HCT116 (cell line): ENCODE measurements around the gene ZBTB20. TPM values are rescaled to one million over a fixed set of nuclear protein-coding genes. Genes with fewer than 3 reads are reported as not detected.

ENCODE experiments used
- ATAC-seq: fragments of 200-7000 bp; cut with Tn5 transposase; 2 replicates; pipeline ENCODE4 v1.9.1; 2020; ENCODE audit warnings: mild to moderate bottlenecking, moderate library complexity
- BruUV-seq: library from RNA; stranded (reverse); fragments of 400-500 nt; replicated peaks from 2 replicates; lab custom pipeline; 2021; lab: Mats Ljungman, UMichigan
- CTCF ChIA-PET: fragments of 300-600 bp; sonication (Branson Sonifier 250); formaldehyde crosslinking; loops from one replicate; lab custom pipeline; 2021; ENCODE audit warnings: antibody characterized with exemption; lab: Charles Lee
- POLR2A ChIA-PET: fragments of 300-600, 350-600 bp; sonication (Branson Sonifier 250); formaldehyde crosslinking; loops from one replicate; lab custom pipeline; 2021; ENCODE audit warnings: antibody characterized with exemption; lab: Charles Lee
- RAD21 ChIA-PET, 2 experiments: fragments of 300-600 bp; sonication (Branson Sonifier 250); formaldehyde crosslinking; loops; one replicate each; lab custom pipeline; 2023; ENCODE audit warnings: low total read pairs in 2 of 2; ENCODE audit not compliant: uncharacterized antibody in 2 of 2, unreplicated experiment in 2 of 2, low non-redundant PET in 1 of 2; lab: Charles Lee
- DNase-seq: peaks from one replicate; pipeline ENCODE4 v3.0.0-alpha.2; 2010; ENCODE audit warnings: low read depth, low spot score
- H2AFZ ChIP-seq: fragments of 200-600 bp; shearing (Covaris generic), sonication (generic); 2 replicates; pipeline ENCODE4 v1.6.1; 2017; ENCODE audit warnings: low read depth, mixed run types, mixed read lengths, antibody characterized with exemption, low read length; ENCODE audit not compliant: poor library complexity, severe bottlenecking
- H3K27ac ChIP-seq: 2 replicates; pipeline ENCODE4 v1.5.1; 2012; ENCODE audit warnings: low read depth, low read length
- H3K27me3 ChIP-seq: fragments of 200-600 bp; sonication (generic); 2 replicates; pipeline ENCODE4 v1.6.1; 2016; ENCODE audit warnings: mixed run types, low read length, mixed read lengths; ENCODE audit not compliant: insufficient read depth
- H3K36me3 ChIP-seq, 2 experiments: fragments of 200-500 bp in 1 of 2; fragments of 200-600 bp in 1 of 2; sonication (Bioruptor generic) in 1 of 2; sonication (generic) in 1 of 2; 2 replicates each; pipeline versions ENCODE4 v1.5.1 to v1.6.1; 2014 to 2016; ENCODE audit warnings: low read length in 2 of 2, inconsistent platforms in 1 of 2, mixed read lengths in 1 of 2, mixed run types in 1 of 2; ENCODE audit not compliant: insufficient read depth in 2 of 2, control insufficient read depth in 1 of 2
- H3K4me1 ChIP-seq, 2 experiments: fragments of 200-600 bp in 1 of 2; sonication (generic) in 1 of 2; 2 replicates each; pipeline versions ENCODE4 v1.5.1 to v1.6.1; 2012 to 2017; ENCODE audit warnings: low read length in 2 of 2, inconsistent platforms in 1 of 2, mild to moderate bottlenecking in 1 of 2, mixed read lengths in 1 of 2, mixed run types in 1 of 2, moderate library complexity in 1 of 2; ENCODE audit not compliant: insufficient read depth in 2 of 2, control insufficient read depth in 1 of 2
- H3K4me2 ChIP-seq: fragments of 200-600 bp; sonication (generic); 2 replicates; pipeline ENCODE4 v1.6.1; 2017; ENCODE audit warnings: mixed run types, low read length, mixed read lengths
- H3K4me3 ChIP-seq, 2 experiments: fragments of 200-600 bp in 1 of 2; sonication (generic) in 1 of 2; replicated peaks in 1 of 2; 2 replicates each; pipeline ENCODE4 v1.5.1; 2011 to 2016; ENCODE audit warnings: low read length in 2 of 2, control low read depth in 1 of 2, low read depth in 1 of 2, mild to moderate bottlenecking in 1 of 2, mixed read lengths in 1 of 2, mixed run types in 1 of 2
- H3K79me2 ChIP-seq: fragments of 200-600 bp; sonication (generic); 2 replicates; pipeline ENCODE4 v1.6.1; 2017; ENCODE audit warnings: mild to moderate bottlenecking, mixed run types, low read length, moderate library complexity, mixed read lengths; ENCODE audit not compliant: insufficient read depth
- H3K9ac ChIP-seq: fragments of 200-600 bp; sonication (generic); 2 replicates; pipeline ENCODE4 v1.6.1; 2016; ENCODE audit warnings: low read length, mixed read lengths
- H3K9me2 ChIP-seq: fragments of 200-600 bp; sonication (generic), shearing (Covaris generic); 2 replicates; pipeline ENCODE4 v1.6.1; 2017; ENCODE audit warnings: mixed run types, mild to moderate bottlenecking, moderate library complexity; ENCODE audit not compliant: insufficient read depth
- H3K9me3 ChIP-seq, 2 experiments: fragments of 200-500 bp in 1 of 2; fragments of 200-600 bp in 1 of 2; sonication (Bioruptor generic) in 1 of 2; sonication (generic) in 1 of 2; 2 replicates each; pipeline ENCODE4 v1.6.1; 2014 to 2017; ENCODE audit warnings: low read length in 2 of 2, mixed read lengths in 2 of 2, inconsistent platforms in 1 of 2, low read depth in 1 of 2, mild to moderate bottlenecking in 1 of 2, mixed run types in 1 of 2, moderate library complexity in 1 of 2; ENCODE audit not compliant: control insufficient read depth in 1 of 2, insufficient read depth in 1 of 2
- H4K20me1 ChIP-seq: fragments of 200-600 bp; sonication (generic), shearing (Covaris generic); 2 replicates; pipeline ENCODE4 v1.6.1; 2017; ENCODE audit warnings: mixed run types, mild to moderate bottlenecking, moderate library complexity; ENCODE audit not compliant: insufficient read depth
- CBX3 ChIP-seq: IDR thresholded peaks from 2 replicates; pipeline ENCODE4 v1.6.1; 2012; ENCODE audit warnings: low read depth
- EGR1 ChIP-seq: IDR thresholded peaks from 2 replicates; pipeline ENCODE4 v1.6.1; 2012; ENCODE audit warnings: low read depth
- ELF1 ChIP-seq: IDR thresholded peaks from 2 replicates; pipeline ENCODE4 v1.6.1; 2012; ENCODE audit warnings: low read depth, borderline replicate concordance
- EZH2 ChIP-seq: fragments of 200-600 bp; sonication (generic); IDR thresholded peaks from 2 replicates; pipeline ENCODE4 v1.6.1; 2017; ENCODE audit warnings: antibody characterized with exemption, mixed run types
- EZH2phosphoT487 ChIP-seq: fragments of 200-600 bp; IDR thresholded peaks from 2 replicates; pipeline ENCODE4 v1.6.1; 2018; ENCODE audit warnings: antibody characterized with exemption, borderline replicate concordance
- FOSL1 ChIP-seq: IDR thresholded peaks from 2 replicates; pipeline ENCODE4 v1.6.1; 2012; ENCODE audit warnings: low read depth
- JUND ChIP-seq: IDR thresholded peaks from 2 replicates; pipeline ENCODE4 v1.6.1; 2012
- POLR2A ChIP-seq: IDR thresholded peaks from 2 replicates; pipeline ENCODE4 v1.7.0; 2011; ENCODE audit warnings: borderline replicate concordance; ENCODE audit not compliant: insufficient read depth, insufficient read length; ENCODE audit errors: extremely low read depth
- POLR2AphosphoS5 ChIP-seq: IDR thresholded peaks from 2 replicates; pipeline ENCODE4 v1.6.1; 2011; ENCODE audit warnings: mild to moderate bottlenecking, low read depth, low read length, moderate library complexity
- REST ChIP-seq: IDR thresholded peaks from 2 replicates; pipeline ENCODE4 v1.6.1; 2012; ENCODE audit warnings: low read depth
- SIN3A ChIP-seq: IDR thresholded peaks from 2 replicates; pipeline ENCODE4 v1.6.1; 2012; ENCODE audit warnings: low read depth
- SRF ChIP-seq: IDR thresholded peaks from 2 replicates; pipeline ENCODE4 v1.6.1; 2012; ENCODE audit warnings: low read depth
- YY1 ChIP-seq: IDR thresholded peaks from 2 replicates; pipeline ENCODE4 v1.6.1; 2011; ENCODE audit warnings: low read length, low read depth, moderate library complexity, mild to moderate bottlenecking; ENCODE audit not compliant: insufficient replicate concordance; ENCODE audit errors: extremely low read depth
- ZBTB33 ChIP-seq: IDR thresholded peaks from 2 replicates; pipeline ENCODE4 v1.6.1; 2011; ENCODE audit warnings: mild to moderate bottlenecking, low read length, moderate library complexity; ENCODE audit not compliant: insufficient replicate concordance; ENCODE audit errors: extremely low read depth
- ZFX ChIP-seq: fragments of 450-650 bp; IDR thresholded peaks from 2 replicates; pipeline ENCODE4 v1.6.1; 2017
- ZNF274 ChIP-seq: fragments of 200-500 bp; sonication (Bioruptor generic); IDR thresholded peaks from 2 replicates; pipeline ENCODE4 v1.6.1; 2014; ENCODE audit warnings: mild to moderate bottlenecking, low read depth, low read length, inconsistent platforms
- intact Hi-C: fragments of 100-400 bp; cut with micrococcal nuclease; formaldehyde crosslinking; loops from 2 replicates; pipeline ENCODE4 v1.10.0; 2022
- total RNA-seq: library from RNA; stranded (reverse); gene quantifications from one replicate; pipeline ENCODE4 v1.2.1, GENCODE V29; 2021; ENCODE audit not compliant: unreplicated experiment
- TF ChIP-seq, protein P1 (sequence below), 3 experiments: fragments of 200-600 bp in 1 of 3; sonication (generic) in 1 of 3; IDR thresholded peaks in 2 of 3; conservative IDR thresholded peaks in 1 of 3; 2 replicates each; pipeline ENCODE4 v1.5.1; 2012 to 2017; ENCODE audit warnings: low read depth in 2 of 3, low read length in 2 of 3, antibody characterized with exemption in 1 of 3, borderline replicate concordance in 1 of 3, control low read depth in 1 of 3, mild to moderate bottlenecking in 1 of 3, mixed read lengths in 1 of 3, mixed run types in 1 of 3, moderate library complexity in 1 of 3; ENCODE audit not compliant: insufficient read depth in 1 of 3
- TF ChIP-seq, protein P2 (sequence below): IDR thresholded peaks from 2 replicates; pipeline ENCODE4 v1.6.1; 2012
- TF ChIP-seq, protein P3 (sequence below): IDR thresholded peaks from 2 replicates; pipeline ENCODE4 v1.6.1; 2012

Gene ZBTB20
- total RNA-seq, 1 experiment from 2014 or later: 42.1 TPM

- ATAC-seq (no peak), DNase-seq (no peak)
- H3K9ac ChIP-seq: no peak overlapping the region
- H3K79me2 ChIP-seq: no peaks in the 10 kb centered on the region
- no TSS peak for BruUV-seq
- no peaks in the 10 kb centered on the region for H3K9me3 ChIP-seq
- H3K4me3 ChIP-seq: no peak overlapping the region
- no peaks in the 10 kb centered on the region for H3K4me1 ChIP-seq
- H3K27ac ChIP-seq: no peak overlapping the region
- H4K20me1 ChIP-seq: no peaks in the 10 kb centered on the region
- no peaks in the 10 kb centered on the region for H3K27me3 ChIP-seq
- ChIA-PET CTCF (no interaction called here), RAD21 (no interaction called here), POLR2A (interaction anchor here (1.9 kb wide), 1 partner anchor 8 kb away, joined by 4 read pairs; the partner anchor contains the start of gene ZBTB20)
- H3K4me2 ChIP-seq: no peak overlapping the region
- intact Hi-C loops: no loop called here
- no peak for TF ChIP-seq ZBTB33
- no peak for TF ChIP-seq ZNF274
- no peak for TF ChIP-seq EZH2
- no peak for TF ChIP-seq JUND
- TF ChIP-seq SRF: no peak
- TF ChIP-seq, protein P1, sequence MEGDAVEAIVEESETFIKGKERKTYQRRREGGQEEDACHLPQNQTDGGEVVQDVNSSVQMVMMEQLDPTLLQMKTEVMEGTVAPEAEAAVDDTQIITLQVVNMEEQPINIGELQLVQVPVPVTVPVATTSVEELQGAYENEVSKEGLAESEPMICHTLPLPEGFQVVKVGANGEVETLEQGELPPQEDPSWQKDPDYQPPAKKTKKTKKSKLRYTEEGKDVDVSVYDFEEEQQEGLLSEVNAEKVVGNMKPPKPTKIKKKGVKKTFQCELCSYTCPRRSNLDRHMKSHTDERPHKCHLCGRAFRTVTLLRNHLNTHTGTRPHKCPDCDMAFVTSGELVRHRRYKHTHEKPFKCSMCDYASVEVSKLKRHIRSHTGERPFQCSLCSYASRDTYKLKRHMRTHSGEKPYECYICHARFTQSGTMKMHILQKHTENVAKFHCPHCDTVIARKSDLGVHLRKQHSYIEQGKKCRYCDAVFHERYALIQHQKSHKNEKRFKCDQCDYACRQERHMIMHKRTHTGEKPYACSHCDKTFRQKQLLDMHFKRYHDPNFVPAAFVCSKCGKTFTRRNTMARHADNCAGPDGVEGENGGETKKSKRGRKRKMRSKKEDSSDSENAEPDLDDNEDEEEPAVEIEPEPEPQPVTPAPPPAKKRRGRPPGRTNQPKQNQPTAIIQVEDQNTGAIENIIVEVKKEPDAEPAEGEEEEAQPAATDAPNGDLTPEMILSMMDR (IDR thresholded peaks at IDR 0.05 in 2 of 3, conservative IDR thresholded peaks at IDR 0.05 in 1 of 3; ENCODE audit: borderline replicate concordance in 1 of 3, insufficient read depth in 1 of 3, low read depth in 2 of 3, low read length in 2 of 3): no peak
- TF ChIP-seq ELF1: no peak
- no peak for TF ChIP-seq POLR2AphosphoS5
- TF ChIP-seq ZFX: no peak
- TF ChIP-seq SIN3A: no peak
- no peak for TF ChIP-seq FOSL1
- TF ChIP-seq POLR2A: no peak
- no peak for TF ChIP-seq EZH2phosphoT487
- no peak for TF ChIP-seq EGR1
- TF ChIP-seq, protein P2, sequence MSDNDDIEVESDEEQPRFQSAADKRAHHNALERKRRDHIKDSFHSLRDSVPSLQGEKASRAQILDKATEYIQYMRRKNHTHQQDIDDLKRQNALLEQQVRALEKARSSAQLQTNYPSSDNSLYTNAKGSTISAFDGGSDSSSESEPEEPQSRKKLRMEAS: no peak
- TF ChIP-seq, protein P3, sequence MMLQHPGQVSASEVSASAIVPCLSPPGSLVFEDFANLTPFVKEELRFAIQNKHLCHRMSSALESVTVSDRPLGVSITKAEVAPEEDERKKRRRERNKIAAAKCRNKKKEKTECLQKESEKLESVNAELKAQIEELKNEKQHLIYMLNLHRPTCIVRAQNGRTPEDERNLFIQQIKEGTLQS: no peak
- TF ChIP-seq YY1: no peak
- TF ChIP-seq CBX3: no peak
- no peak for TF ChIP-seq REST
- no peaks in the 10 kb centered on the region for H3K36me3 ChIP-seq
- no peaks in the 10 kb centered on the region for H3K9me2 ChIP-seq
- no peak overlapping the region for H2AFZ ChIP-seq
Observed at GRCh38 chr3:115139072-115139471, 8.0 kb downstream of the ZBTB20 start.
